Fibroblast of lung (primary cell): ENCODE results near the gene FECH. TPM values are rescaled to one million over a fixed set of nuclear protein-coding genes. Genes with fewer than 3 reads are reported as not detected.

ENCODE experiments used
- DNase-seq, 2 donors: peaks; one replicate each; pipeline versions ENCODE4 v3.0.0 to v3.0.0-alpha.2; 2010; ENCODE audit warnings: low read depth in 2 of 2
- H2AFZ ChIP-seq: 2 replicates; pipeline ENCODE4 v1.5.1; 2012; ENCODE audit warnings: low read length, control low read depth, inconsistent platforms
- H3K27ac ChIP-seq: 2 replicates; pipeline ENCODE4 v1.5.1; 2011; ENCODE audit warnings: low read length, control low read depth; ENCODE audit not compliant: insufficient read depth
- H3K27me3 ChIP-seq: 2 replicates; pipeline ENCODE4 v1.5.1; 2011; ENCODE audit warnings: mild to moderate bottlenecking, low read length; ENCODE audit not compliant: control insufficient read depth, insufficient read depth
- H3K36me3 ChIP-seq: 2 replicates; pipeline ENCODE4 v1.5.1; 2011; ENCODE audit warnings: low read length; ENCODE audit not compliant: control insufficient read depth, insufficient read depth
- H3K4me1 ChIP-seq: 2 replicates; pipeline ENCODE4 v1.5.1; 2011; ENCODE audit warnings: low read length; ENCODE audit not compliant: control insufficient read depth, insufficient read depth; ENCODE audit errors: extremely low read depth
- H3K4me2 ChIP-seq: 2 replicates; pipeline ENCODE4 v1.5.1; 2011; ENCODE audit warnings: low read length, control low read depth; ENCODE audit not compliant: insufficient read depth; ENCODE audit errors: extremely low read depth
- H3K4me3 ChIP-seq, 4 experiments: fragments of 200-600 bp in 1 of 4; sonication (generic) in 1 of 4; replicated peaks in 1 of 4; 2 replicates each; pipeline ENCODE4 v1.5.1; 2011 to 2016; ENCODE audit warnings: low read length in 4 of 4, low read depth in 3 of 4, mild to moderate bottlenecking in 3 of 4, control low read depth in 2 of 4, inconsistent platforms in 1 of 4, mixed read lengths in 1 of 4; ENCODE audit not compliant: insufficient read depth in 1 of 4; ENCODE audit errors: control extremely low read depth in 1 of 4
- H3K79me2 ChIP-seq: 2 replicates; pipeline ENCODE4 v1.5.1; 2012; ENCODE audit warnings: mild to moderate bottlenecking, low read length, inconsistent platforms; ENCODE audit not compliant: control insufficient read depth, insufficient read depth
- H3K9ac ChIP-seq: 2 replicates; pipeline ENCODE4 v1.5.1; 2011; ENCODE audit warnings: mild to moderate bottlenecking, low read length, control low read depth; ENCODE audit not compliant: insufficient read depth
- H3K9me3 ChIP-seq: 2 replicates; pipeline ENCODE4 v1.5.1; 2012; ENCODE audit warnings: low read depth, low read length; ENCODE audit not compliant: control insufficient read depth, insufficient read depth
- H4K20me1 ChIP-seq: 2 replicates; pipeline ENCODE4 v1.5.1; 2011; ENCODE audit warnings: low read length; ENCODE audit not compliant: control insufficient read depth, insufficient read depth; ENCODE audit errors: extremely low read depth
- CTCF ChIP-seq, 2 donors: IDR thresholded peaks in 1 of 2; conservative IDR thresholded peaks in 1 of 2; 1 replicate in 1 of 2; 2 replicates in 1 of 2; pipeline ENCODE4 v1.5.1; 2011 to 2012; ENCODE audit warnings: low read length in 2 of 2, control low read depth in 1 of 2, inconsistent platforms in 1 of 2, low read depth in 1 of 2, mild to moderate bottlenecking in 1 of 2
- EZH2 ChIP-seq: IDR thresholded peaks from 2 replicates; pipeline ENCODE4 v1.5.1; 2012; ENCODE audit warnings: low read length, control low read depth, mild to moderate bottlenecking; ENCODE audit errors: missing control alignments
- polyA plus RNA-seq, 2 donors: library from polyadenylated mRNA; depleted of rRNA in 1 of 2; stranded (reverse) in 1 of 2; unstranded in 1 of 2; fragments of >200 nt; gene quantifications; 2 replicates each; pipeline ENCODE4 v1.2.1, GENCODE V29; 2011 to 2012; ENCODE audit warnings: missing spikeins in 1 of 2
- total RNA-seq: library from RNA; depleted of rRNA; stranded (reverse); fragments of >200 nt; gene quantifications from 2 replicates; pipeline ENCODE4 v1.2.1, GENCODE V29; 2014

Gene FECH
- total and polyA plus RNA-seq, 2 donors (not counting 1 experiment from before 2014, with no cell fraction given): 23.8 to 44.4 TPM

DNA sequence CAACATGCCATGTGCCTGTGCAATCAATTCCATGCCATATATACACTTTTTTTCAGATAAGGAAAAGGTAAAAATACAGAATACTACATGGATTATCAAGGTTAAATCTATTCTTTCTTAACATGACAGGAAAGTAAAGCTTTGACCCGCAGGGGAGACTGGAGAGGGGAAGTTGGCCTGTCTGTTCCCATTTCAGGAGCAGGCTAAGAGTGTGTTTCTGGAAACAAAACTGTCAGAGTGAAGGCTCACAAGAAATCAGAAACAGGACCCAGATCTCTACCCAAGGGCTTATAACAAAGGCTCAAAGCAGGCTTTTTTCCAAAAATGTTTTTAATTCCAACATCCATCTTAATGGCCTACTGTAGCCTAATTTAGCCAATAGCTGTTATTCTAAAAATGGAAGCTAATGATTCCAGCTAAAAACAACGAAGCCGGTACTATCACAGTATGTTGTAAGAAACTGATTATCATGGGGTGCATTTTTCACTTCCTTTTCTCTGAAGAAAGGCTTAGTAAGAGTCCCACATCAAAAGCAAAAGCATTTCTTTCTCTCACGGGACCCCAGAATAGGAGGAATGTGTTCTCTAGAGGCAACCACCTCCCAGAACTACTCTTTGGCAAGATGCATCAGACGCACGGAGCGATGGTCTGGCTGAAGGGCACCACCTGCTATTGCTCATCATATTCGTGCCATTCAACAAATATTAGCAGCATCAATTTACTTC is 41.4 kb downstream of the FECH start:
- DNase-seq: no peak
- Histone ChIP-seq H3K9ac (no peak overlapping the region), H3K27ac (no peak overlapping the region), H4K20me1 (no peaks in the 10 kb centered on the region), H3K4me3 (no peak overlapping the region), H3K9me3 (no peaks in the 10 kb centered on the region), H3K4me2 (no peak overlapping the region), H3K4me1 (no peaks in the 10 kb centered on the region), H3K79me2 (no peaks in the 10 kb centered on the region), H3K36me3 (no peaks in the 10 kb centered on the region), H3K27me3 (no peaks in the 10 kb centered on the region), H2AFZ (no peak overlapping the region)
- no peak for TF ChIP-seq EZH2
- TF ChIP-seq CTCF (conservative IDR thresholded peaks at IDR 0.05 in 1 of 2, IDR thresholded peaks at IDR 0.05 in 1 of 2; ENCODE audit: low read depth in 1 of 2, low read length in 2 of 2): no peak

DNA sequence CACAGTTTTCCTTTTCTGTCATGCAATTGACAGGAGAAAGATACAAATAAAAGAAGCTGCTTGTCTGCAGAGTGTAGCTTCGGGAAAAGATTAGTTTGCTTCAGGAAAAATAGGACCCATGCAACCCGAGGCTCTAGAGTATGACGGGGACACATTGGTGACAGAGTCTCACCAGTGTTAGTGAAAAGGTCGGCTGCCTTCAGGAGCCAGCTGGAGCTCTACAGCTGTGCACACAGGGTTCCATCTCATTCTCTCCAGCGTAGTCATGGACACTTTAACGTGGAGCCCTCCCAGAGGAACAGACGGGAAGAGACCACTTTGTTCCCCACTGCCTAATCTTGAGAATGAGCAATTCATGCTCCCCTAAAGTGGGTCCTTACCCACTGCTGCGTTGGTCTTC is 42.9 kb downstream of the FECH start:
- Histone ChIP-seq H4K20me1 (no peaks in the 10 kb centered on the region), H3K4me3 (no peak overlapping the region), H3K4me2 (no peak overlapping the region), H3K9ac (no peak overlapping the region), H3K36me3 (no peaks in the 10 kb centered on the region), H3K9me3 (no peaks in the 10 kb centered on the region), H3K4me1 (no peaks in the 10 kb centered on the region), H2AFZ (no peak overlapping the region), H3K27ac (no peak overlapping the region), H3K27me3 (no peaks in the 10 kb centered on the region), H3K79me2 (no peaks in the 10 kb centered on the region)
- TF ChIP-seq CTCF (conservative IDR thresholded peaks at IDR 0.05 in 1 of 2, IDR thresholded peaks at IDR 0.05 in 1 of 2; ENCODE audit: low read depth in 1 of 2, low read length in 2 of 2) (no peak), EZH2 (no peak)
- no peak for DNase-seq

- Histone ChIP-seq H3K27me3 (no peaks in the 10 kb centered on the region), H3K79me2 (no peaks in the 10 kb centered on the region), H3K27ac (no peak overlapping the region), H3K4me2 (no peak overlapping the region), H3K4me1 (no peaks in the 10 kb centered on the region), H3K9me3 (no peaks in the 10 kb centered on the region), H3K4me3 (no peak overlapping the region), H2AFZ (no peak overlapping the region), H3K36me3 (no peaks in the 10 kb centered on the region), H3K9ac (no peak overlapping the region), H4K20me1 (no peaks in the 10 kb centered on the region)
- DNase-seq: peak in 1 of 2 donors; percentile 18
- no peak for TF ChIP-seq EZH2
- TF ChIP-seq CTCF (conservative IDR thresholded peaks at IDR 0.05 in 1 of 2, IDR thresholded peaks at IDR 0.05 in 1 of 2; ENCODE audit: low read depth in 1 of 2, low read length in 2 of 2): no peak
Measured at GRCh38 chr18:57542812-57543427, 43.6 kb downstream of the FECH start.
